T-cell (primary cell): ENCODE data around the gene IFT43. TPM values are rescaled to one million over a fixed set of nuclear protein-coding genes. Genes with fewer than 3 reads are reported as not detected.

Experiments used
- ATAC-seq, 4 experiments: fragments of 200-7000 bp in 3 of 4; fragments of 150-1000 bp in 1 of 4; cut with Tn5 transposase; replicated peaks in 1 of 4; 1 replicate in 3 of 4; 2 replicates in 1 of 4; pipeline ENCODE4 v1.10.0; 2021; ENCODE audit warnings: moderate library complexity in 3 of 4, mild to moderate bottlenecking in 2 of 4, moderate number of reproducible peaks in 1 of 4
- CTCF ChIA-PET, 2 donors: fragments of 300-600 bp; sonication (Branson Sonifier 250); formaldehyde crosslinking; loops; one replicate each; lab custom pipeline; 2022; ENCODE audit warnings: antibody characterized with exemption in 2 of 2; lab: Charles Lee
- POLR2A ChIA-PET, 2 donors: fragments of 300-600 bp; sonication (Branson Sonifier 250); formaldehyde crosslinking; loops; one replicate each; lab custom pipeline; 2022; ENCODE audit warnings: antibody characterized with exemption in 2 of 2; lab: Charles Lee
- DNase-seq, 35 experiments: peaks; one replicate each; pipeline versions ENCODE4 v3.0.0 to v3.0.0-alpha.2; 2013 to 2023
- H3K27ac ChIP-seq: one replicate; pipeline ENCODE4 v1.5.1; 2013; ENCODE audit warnings: low read length
- H3K27me3 ChIP-seq, 2 experiments: replicated peaks in 1 of 2; 1 replicate in 1 of 2; 2 replicates in 1 of 2; pipeline versions ENCODE4 v1.6.1 to v1.7.0; 2013; ENCODE audit warnings: low read length in 1 of 2, mixed read lengths in 1 of 2; ENCODE audit not compliant: control insufficient read depth in 2 of 2, insufficient read depth in 2 of 2; ENCODE audit errors: extremely low read depth in 1 of 2
- H3K36me3 ChIP-seq, 2 donors: 1 replicate in 1 of 2; 2 replicates in 1 of 2; pipeline versions ENCODE4 v1.6.1 to v1.7.0; 2013; ENCODE audit warnings: low read length in 1 of 2; ENCODE audit not compliant: control insufficient read depth in 2 of 2, insufficient read depth in 1 of 2; ENCODE audit errors: extremely low read depth in 1 of 2
- H3K4me1 ChIP-seq, 2 experiments: 1 replicate in 1 of 2; 2 replicates in 1 of 2; pipeline versions ENCODE4 v1.6.1 to v1.7.0; 2013; ENCODE audit warnings: low read length in 2 of 2, mixed read lengths in 1 of 2; ENCODE audit not compliant: insufficient read depth in 2 of 2, control insufficient read depth in 1 of 2; ENCODE audit errors: extremely low read depth in 1 of 2
- H3K4me3 ChIP-seq, 2 donors: 1 replicate in 1 of 2; 2 replicates in 1 of 2; pipeline versions ENCODE4 v1.5.1 to v1.7.0; 2013; ENCODE audit warnings: mild to moderate bottlenecking in 2 of 2, low read length in 1 of 2, moderate library complexity in 1 of 2; ENCODE audit not compliant: control insufficient read depth in 1 of 2; ENCODE audit errors: extremely low read depth in 1 of 2
- H3K9me3 ChIP-seq: 2 replicates; pipeline ENCODE4 v1.7.0; 2013
- H3K27ac Mint-ChIP-seq, 2 donors: one replicate each; pipeline ENCODE4 v1.8.0; 2020 to 2021; ENCODE audit warnings: mild to moderate bottlenecking in 2 of 2, mixed read lengths in 2 of 2
- H3K27me3 Mint-ChIP-seq, 2 donors: one replicate each; pipeline ENCODE4 v1.8.0; 2021 to 2022; ENCODE audit warnings: mixed read lengths in 2 of 2
- H3K36me3 Mint-ChIP-seq: one replicate; pipeline ENCODE4 v1.8.0; 2021; ENCODE audit warnings: mixed read lengths
- H3K4me1 Mint-ChIP-seq, 3 donors: one replicate each; pipeline ENCODE4 v1.8.0; 2020 to 2022; ENCODE audit warnings: mixed read lengths in 3 of 3, mild to moderate bottlenecking in 1 of 3
- H3K4me3 Mint-ChIP-seq, 3 donors: one replicate each; pipeline ENCODE4 v1.8.0; 2020 to 2022; ENCODE audit warnings: mild to moderate bottlenecking in 3 of 3, mixed read lengths in 3 of 3, moderate library complexity in 3 of 3
- H3K9me3 Mint-ChIP-seq, 3 donors: one replicate each; pipeline ENCODE4 v1.8.0; 2020 to 2022; ENCODE audit warnings: mixed read lengths in 3 of 3
- WGBS: methylation state at CpG from one replicate; pipeline ENCODE4 v1.1.5; 2013; ENCODE audit warnings: missing lambda C conversion rate; ENCODE audit not compliant: insufficient coverage; 5-methylcytosine and 5-hydroxymethylcytosine counted together
- total RNA-seq, 35 experiments: library from RNA in 6 of 35; stranded (reverse) in 6 of 35; fragments of 120-200 nt in 1 of 35; gene quantifications; one replicate each; pipeline versions ENCODE4 v1.2.1 to v1.2.4 and lab custom pipeline; 2013 to 2026

IFT43 gene
- total RNA-seq, 5 donors from 2014 or later (not counting 1 experiment from before 2014, with no cell fraction given) = 10.0 to 13.5 (median 11.9) TPM

DNA sequence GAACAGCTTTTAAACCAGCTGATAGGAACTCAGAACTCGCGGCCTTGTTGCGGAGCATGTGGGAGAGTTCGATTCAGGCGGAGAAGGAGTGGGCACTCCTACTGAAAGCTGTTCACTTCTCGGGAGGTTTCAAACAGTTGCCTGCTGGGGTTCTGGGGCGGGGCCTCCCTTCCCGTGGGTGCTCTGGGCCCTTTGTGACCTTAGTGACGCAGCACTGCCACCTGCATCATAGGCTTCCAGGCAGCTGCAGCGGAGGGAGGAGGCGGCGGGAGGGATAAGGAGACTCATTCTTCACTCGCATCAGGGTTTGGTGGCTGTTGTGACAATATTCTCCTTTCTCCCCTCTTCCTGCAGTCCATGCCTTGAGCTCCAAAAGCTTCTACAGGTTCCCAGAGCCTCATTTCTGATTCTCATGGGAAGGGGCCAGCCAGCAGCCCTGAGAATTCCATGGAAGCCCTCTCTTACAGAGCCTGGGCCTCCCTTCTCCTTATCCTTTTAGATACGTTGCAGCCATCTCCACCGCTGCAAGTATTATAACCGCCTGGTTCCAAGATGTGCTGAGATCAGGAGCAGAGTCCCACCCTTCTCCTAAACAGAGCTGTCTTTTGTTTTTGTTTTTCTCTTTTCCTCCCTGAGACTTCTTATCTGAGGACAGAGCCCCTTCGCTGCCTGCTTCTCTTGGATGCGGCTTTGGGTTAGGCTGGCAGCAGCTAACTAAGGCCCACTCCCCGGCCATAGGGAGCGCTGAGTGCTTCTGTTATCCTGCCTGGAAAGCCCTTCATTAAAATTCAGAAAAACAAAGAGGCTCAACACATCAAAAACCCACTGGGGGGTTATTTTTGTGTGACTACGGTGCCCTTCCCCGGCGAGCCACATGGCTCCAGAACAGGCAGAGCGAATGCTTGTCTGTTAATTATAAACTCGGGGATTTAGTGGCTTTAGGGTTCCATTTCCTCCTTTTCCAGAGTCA lies 98.5 kb downstream of the IFT43 start:
- Histone ChIP-seq H3K36me3 (peaks cover 0 to 4% of the 10 kb centered on the region in 2 donors), H3K9me3 (no peaks in the 10 kb centered on the region), H3K27me3 (no peaks in the 10 kb centered on the region), H3K4me3 (no peak overlapping the region), H3K27ac (no peak overlapping the region), H3K4me1 (no peaks in the 10 kb centered on the region)
- Mint-ChIP-seq H3K4me3 (no peak overlapping the region), H3K27ac (no peak overlapping the region), H3K36me3 (peaks cover 6% of the 10 kb centered on the region), H3K9me3 (no peaks in the 10 kb centered on the region), H3K4me1 (no peaks in the 10 kb centered on the region), H3K27me3 (no peaks in the 10 kb centered on the region)
- ATAC-seq (no peak), DNase-seq (no peak)
- 86% methylated on average over 17 of the region's 25 CpGs for WGBS
- ChIA-PET CTCF (no interaction called here), POLR2A (interaction anchor here in 1 of 2 donors (0.6 kb wide), 1 partner anchor 894 kb away, joined by 4 read pairs; no protein-coding TSS in a partner anchor)

DNA sequence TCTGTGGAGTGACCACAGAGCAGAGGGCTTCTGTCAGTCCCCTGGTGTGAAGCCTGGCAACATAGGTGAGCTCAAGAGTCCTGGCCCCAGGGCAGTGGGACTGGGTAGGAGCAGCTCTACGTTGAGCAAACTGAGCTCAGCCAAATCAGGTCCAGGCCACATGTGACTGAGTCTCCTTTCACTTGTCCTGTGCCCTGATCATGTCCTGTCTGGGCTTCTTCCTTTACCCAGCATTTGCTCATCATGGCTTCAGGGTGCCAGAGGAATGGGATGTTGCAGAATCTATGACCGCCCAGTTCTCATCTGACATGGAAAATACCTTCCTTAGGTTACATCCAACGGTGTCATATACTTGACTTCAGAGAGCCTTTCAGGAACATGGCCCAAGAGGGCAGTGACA lies 99.8 kb downstream of the IFT43 start:
- Mint-ChIP-seq H3K27ac (no peak overlapping the region), H3K4me3 (no peak overlapping the region), H3K36me3 (peaks cover 6% of the 10 kb centered on the region), H3K9me3 (no peaks in the 10 kb centered on the region), H3K27me3 (no peaks in the 10 kb centered on the region), H3K4me1 (no peaks in the 10 kb centered on the region)
- H3K4me1 ChIP-seq = no peaks in the 10 kb centered on the region
- peaks cover 0 to 4% of the 10 kb centered on the region in 2 donors for H3K36me3 ChIP-seq
- no peaks in the 10 kb centered on the region for H3K27me3 ChIP-seq
- DNase-seq (no peak), ATAC-seq (no peak)
- H3K4me3 ChIP-seq = no peak overlapping the region
- 33% methylated on average over 1 of the region's 3 CpGs for WGBS
- H3K9me3 ChIP-seq = no peaks in the 10 kb centered on the region
- ChIA-PET CTCF (no interaction called here), POLR2A (no interaction called here)
- H3K27ac ChIP-seq = no peak overlapping the region

- H3K36me3 ChIP-seq = peaks cover 0 to 4% of the 10 kb centered on the region in 2 donors
- H3K27me3 ChIP-seq = peaks cover 0 to 3% of the 10 kb centered on the region in 2 experiments
- CTCF ChIA-PET = no interaction called here
- DNase-seq = no peak
- H3K27me3 Mint-ChIP-seq = no peaks in the 10 kb centered on the region
- 81% methylated on average over 4 of the region's 4 CpGs for WGBS
- peaks cover 6% of the 10 kb centered on the region for H3K36me3 Mint-ChIP-seq
- H3K4me3 Mint-ChIP-seq = no peak overlapping the region
- H3K9me3 ChIP-seq = no peaks in the 10 kb centered on the region
- no peak overlapping the region for H3K27ac ChIP-seq
- H3K4me1 ChIP-seq = no peaks in the 10 kb centered on the region
- H3K9me3 Mint-ChIP-seq = no peaks in the 10 kb centered on the region
- H3K27ac Mint-ChIP-seq = no peak overlapping the region
- H3K4me1 Mint-ChIP-seq = no peaks in the 10 kb centered on the region
- POLR2A ChIA-PET = no interaction called here
- no peak overlapping the region for H3K4me3 ChIP-seq
- ATAC-seq = no peak
Observed at GRCh38 chr14:76086636-76087035, 101.1 kb downstream of the IFT43 start.

GRCh38 chr14:76088326-76088725 lies 102.8 kb downstream of the IFT43 start:
- no peaks in the 10 kb centered on the region for H3K36me3 Mint-ChIP-seq
- WGBS = 87% methylated on average over 5 of the region's 8 CpGs
- Histone ChIP-seq H3K4me3 (no peak overlapping the region), H3K27ac (no peak overlapping the region), H3K27me3 (peaks cover 0 to 8% of the 10 kb centered on the region in 2 experiments), H3K36me3 (peaks cover 0 to 4% of the 10 kb centered on the region in 2 donors), H3K4me1 (no peaks in the 10 kb centered on the region), H3K9me3 (no peaks in the 10 kb centered on the region)
- no peak for DNase-seq
- POLR2A ChIA-PET = no interaction called here
- ATAC-seq = no peak
- H3K4me1 Mint-ChIP-seq = no peaks in the 10 kb centered on the region
- no peak overlapping the region for H3K27ac Mint-ChIP-seq
- peaks cover 0 to 4% of the 10 kb centered on the region in 2 donors for H3K27me3 Mint-ChIP-seq
- no peaks in the 10 kb centered on the region for H3K9me3 Mint-ChIP-seq
- CTCF ChIA-PET = interaction anchor here in 1 of 2 donors (0.5 kb wide), 1 partner anchor 92 kb away, joined by 3 read pairs; no protein-coding TSS in a partner anchor
- H3K4me3 Mint-ChIP-seq = no peak overlapping the region

GRCh38 chr14:76088771-76089571 lies 103.4 kb downstream of the IFT43 start:
- DNase-seq (no peak), ATAC-seq (no peak)
- Mint-ChIP-seq H3K4me3 (no peak overlapping the region), H3K9me3 (no peaks in the 10 kb centered on the region), H3K36me3 (no peaks in the 10 kb centered on the region), H3K27me3 (peaks cover 0 to 4% of the 10 kb centered on the region in 2 donors), H3K27ac (no peak overlapping the region), H3K4me1 (no peaks in the 10 kb centered on the region)
- 72% methylated on average over 7 of the region's 16 CpGs for WGBS
- ChIA-PET CTCF (interaction anchor here in 1 of 2 donors (0.5 kb wide), 1 partner anchor 91 kb away, joined by 3 read pairs; no protein-coding TSS in a partner anchor), POLR2A (no interaction called here)
- Histone ChIP-seq H3K36me3 (no peaks in the 10 kb centered on the region), H3K9me3 (no peaks in the 10 kb centered on the region), H3K27ac (no peak overlapping the region), H3K27me3 (peaks cover 0 to 8% of the 10 kb centered on the region in 2 experiments), H3K4me1 (no peaks in the 10 kb centered on the region), H3K4me3 (no peak overlapping the region)

- ChIA-PET POLR2A (no interaction called here), CTCF (no interaction called here)
- no peak overlapping the region for H3K27ac Mint-ChIP-seq
- H3K4me3 ChIP-seq = no peak overlapping the region
- ATAC-seq = no peak
- no peak overlapping the region for H3K27ac ChIP-seq
- no peaks in the 10 kb centered on the region for H3K4me1 ChIP-seq
- 65% methylated on average over 3 of the region's 6 CpGs for WGBS
- H3K27me3 ChIP-seq = peaks cover 0 to 11% of the 10 kb centered on the region in 2 experiments
- H3K36me3 ChIP-seq = no peaks in the 10 kb centered on the region
- H3K4me1 Mint-ChIP-seq = no peaks in the 10 kb centered on the region
- no peaks in the 10 kb centered on the region for H3K9me3 Mint-ChIP-seq
- H3K36me3 Mint-ChIP-seq = no peaks in the 10 kb centered on the region
- H3K27me3 Mint-ChIP-seq = peaks cover 0 to 7% of the 10 kb centered on the region in 2 donors
- DNase-seq = no peak
- no peak overlapping the region for H3K4me3 Mint-ChIP-seq
- no peaks in the 10 kb centered on the region for H3K9me3 ChIP-seq
Observed at GRCh38 chr14:76089575-76089974, 104.0 kb downstream of the IFT43 start.
